ENCODE data around the gene MGMT.

GRCh38 chr10:129778571-129778970 lies 311.5 kb downstream of the MGMT start:
- TF ChIP-seq CTCF (IDR thresholded peaks at IDR 0.05; ENCODE audit: low read length) (no peak), EZH2 (IDR thresholded peaks at IDR 0.05; ENCODE audit: borderline replicate concordance, low read length) (no peak)

Data from OCI-LY1 (cell line).